Subcutaneous adipose tissue (tissue), 4 donors: ENCODE data around the gene TCAF1. TPM values are rescaled to one million over a fixed set of nuclear protein-coding genes. Genes with fewer than 3 reads are reported as not detected.

Experiments used
- total RNA-seq, 4 donors: library from RNA; depleted of rRNA; stranded (reverse); fragments of >200 nt; gene quantifications; one replicate each; pipeline ENCODE4 v1.1.0, GENCODE V29; 2016
- TF ChIP-seq, protein P1 (sequence below): fragments of 450-650 bp; IDR thresholded peaks from one replicate; pipeline ENCODE4 v1.5.1; 2016; ENCODE audit warnings: low read depth, mild to moderate bottlenecking, control low read depth, antibody characterized with exemption, moderate library complexity

TCAF1 gene
- total RNA-seq, 4 donors from 2014 or later: 30.0 to 59.5 (median 39.5) TPM

DNA sequence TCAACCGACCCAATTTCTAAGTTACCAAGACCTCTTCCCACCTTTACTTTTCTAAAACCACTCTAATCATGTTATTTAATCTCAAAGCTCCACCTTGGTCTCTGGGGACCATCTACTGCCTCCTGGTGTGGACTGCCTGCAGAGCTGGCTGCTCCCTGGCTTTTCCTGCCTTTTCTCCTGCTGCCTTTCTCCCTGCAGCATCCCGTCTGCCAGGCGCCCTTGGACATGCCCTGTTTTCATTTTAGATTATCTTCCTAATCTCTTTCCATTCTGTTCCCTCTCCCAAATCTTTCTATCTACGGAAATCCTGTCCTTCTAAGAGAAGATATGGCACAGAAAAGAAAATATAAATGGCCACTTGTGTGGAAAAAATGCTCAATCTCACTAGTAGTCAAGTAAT lies 23.1 kb downstream of the TCAF1 start:
- TF ChIP-seq, protein P1, sequence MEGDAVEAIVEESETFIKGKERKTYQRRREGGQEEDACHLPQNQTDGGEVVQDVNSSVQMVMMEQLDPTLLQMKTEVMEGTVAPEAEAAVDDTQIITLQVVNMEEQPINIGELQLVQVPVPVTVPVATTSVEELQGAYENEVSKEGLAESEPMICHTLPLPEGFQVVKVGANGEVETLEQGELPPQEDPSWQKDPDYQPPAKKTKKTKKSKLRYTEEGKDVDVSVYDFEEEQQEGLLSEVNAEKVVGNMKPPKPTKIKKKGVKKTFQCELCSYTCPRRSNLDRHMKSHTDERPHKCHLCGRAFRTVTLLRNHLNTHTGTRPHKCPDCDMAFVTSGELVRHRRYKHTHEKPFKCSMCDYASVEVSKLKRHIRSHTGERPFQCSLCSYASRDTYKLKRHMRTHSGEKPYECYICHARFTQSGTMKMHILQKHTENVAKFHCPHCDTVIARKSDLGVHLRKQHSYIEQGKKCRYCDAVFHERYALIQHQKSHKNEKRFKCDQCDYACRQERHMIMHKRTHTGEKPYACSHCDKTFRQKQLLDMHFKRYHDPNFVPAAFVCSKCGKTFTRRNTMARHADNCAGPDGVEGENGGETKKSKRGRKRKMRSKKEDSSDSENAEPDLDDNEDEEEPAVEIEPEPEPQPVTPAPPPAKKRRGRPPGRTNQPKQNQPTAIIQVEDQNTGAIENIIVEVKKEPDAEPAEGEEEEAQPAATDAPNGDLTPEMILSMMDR: no peak

DNA sequence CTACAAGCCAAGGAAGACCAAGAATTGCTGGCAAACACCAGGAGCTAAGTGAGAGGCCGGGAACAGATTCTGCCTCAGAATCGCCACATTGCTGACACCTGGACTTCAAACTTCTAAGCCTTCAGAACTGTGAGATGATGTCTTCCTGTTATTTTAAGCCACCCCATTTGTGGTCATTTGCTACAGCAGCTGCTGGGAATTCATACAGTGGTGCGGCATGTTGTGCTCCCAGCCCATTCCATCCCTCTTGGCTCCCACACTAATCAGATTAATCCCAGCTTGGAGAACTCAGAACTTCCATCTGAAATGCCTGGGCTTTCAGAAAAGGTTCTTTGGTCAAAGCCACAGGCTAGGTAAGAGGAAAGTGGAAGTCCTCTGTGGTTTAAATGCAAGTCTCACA lies 24.9 kb downstream of the TCAF1 start:
- TF ChIP-seq, protein P1: no peak

DNA sequence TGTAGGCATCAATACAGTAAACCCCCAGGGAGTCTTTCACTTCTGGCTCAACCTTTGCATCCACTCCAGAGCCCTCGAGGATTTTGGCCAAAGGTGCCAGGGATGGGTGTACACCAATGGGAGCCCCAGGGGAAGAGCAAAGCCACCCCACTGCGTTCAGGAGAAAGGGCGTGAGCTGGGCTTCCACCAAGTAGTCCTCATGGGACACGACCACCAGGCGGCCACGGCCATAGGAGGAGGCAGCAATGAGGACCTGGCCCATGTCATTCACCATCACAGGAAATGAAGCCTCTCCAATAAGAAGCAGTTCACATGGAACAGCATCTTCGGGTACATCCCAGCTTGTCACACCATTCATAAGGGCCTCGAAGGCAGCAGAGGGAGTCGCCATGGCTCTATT lies 25.8 kb downstream of the TCAF1 start:
- TF ChIP-seq, protein P1: no peak

DNA sequence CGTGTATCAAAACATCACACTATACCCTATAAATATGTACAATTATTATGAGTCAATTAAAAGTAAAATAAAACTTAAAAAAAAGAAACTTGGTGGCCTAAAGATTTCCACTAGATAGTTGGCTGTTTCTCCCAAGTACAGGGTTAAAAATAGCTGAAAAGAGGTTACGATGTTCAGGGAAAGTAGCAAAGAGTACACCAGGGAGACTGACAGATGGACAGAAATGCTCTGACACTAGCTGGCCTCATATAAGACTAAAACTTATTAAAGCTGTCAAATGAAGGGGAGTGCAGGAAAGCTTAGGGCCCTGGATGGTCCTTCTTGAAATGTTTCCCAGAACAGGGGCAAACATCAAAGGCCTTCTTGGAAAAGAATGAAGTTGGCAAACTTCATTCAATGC lies 51.3 kb downstream of the TCAF1 start:
- TF ChIP-seq, protein P1: no peak

DNA sequence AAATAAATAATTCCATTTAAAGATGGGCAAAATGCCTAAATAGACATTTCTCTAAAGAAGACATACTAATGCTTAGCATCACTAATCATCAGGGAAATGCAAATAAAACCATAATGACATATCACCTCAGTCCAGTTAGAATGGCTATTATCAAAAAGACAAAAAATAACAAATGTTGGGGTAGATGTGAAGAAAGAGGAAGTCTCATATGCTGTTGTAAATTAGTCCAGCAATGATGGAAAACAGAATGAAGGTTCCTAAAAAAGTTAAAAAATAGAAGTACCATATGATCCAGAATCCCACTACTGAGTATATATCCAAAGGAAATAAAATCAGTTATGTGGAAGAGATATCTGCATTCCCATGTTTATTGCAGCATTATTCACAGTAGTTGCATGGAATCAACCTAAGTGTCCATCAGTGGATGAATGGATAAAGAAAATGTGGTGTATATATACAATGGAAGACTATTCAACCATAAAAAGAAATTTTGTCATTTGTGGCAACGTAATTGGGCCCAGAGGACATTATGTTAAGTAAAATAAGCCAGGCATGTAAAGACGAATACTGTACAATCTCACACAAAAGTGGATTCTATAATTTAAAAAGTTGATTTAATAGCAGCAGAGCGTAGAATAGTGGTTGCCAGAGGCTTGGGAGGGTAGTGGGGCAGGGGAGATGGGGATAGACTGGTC lies 52.0 kb downstream of the TCAF1 start:
- TF ChIP-seq, protein P1: no peak

DNA sequence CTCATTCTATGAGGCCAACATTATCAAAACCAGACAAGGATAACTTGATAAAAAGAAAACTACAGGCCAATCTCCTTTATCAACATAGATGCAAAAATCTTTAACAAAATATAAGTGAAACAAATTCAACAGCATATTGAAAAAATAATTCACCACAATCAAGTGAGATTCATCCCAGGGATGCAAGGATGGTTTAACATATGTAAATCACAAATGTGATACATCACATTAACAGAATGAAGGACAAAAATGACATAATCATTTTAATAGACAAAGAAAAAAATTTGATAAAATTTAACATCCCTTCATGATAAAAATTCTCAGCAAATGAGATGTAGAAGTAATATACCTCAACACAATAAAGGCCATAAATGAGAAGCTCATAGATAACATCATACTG lies 53.8 kb downstream of the TCAF1 start:
- TF ChIP-seq, protein P1: no peak

DNA sequence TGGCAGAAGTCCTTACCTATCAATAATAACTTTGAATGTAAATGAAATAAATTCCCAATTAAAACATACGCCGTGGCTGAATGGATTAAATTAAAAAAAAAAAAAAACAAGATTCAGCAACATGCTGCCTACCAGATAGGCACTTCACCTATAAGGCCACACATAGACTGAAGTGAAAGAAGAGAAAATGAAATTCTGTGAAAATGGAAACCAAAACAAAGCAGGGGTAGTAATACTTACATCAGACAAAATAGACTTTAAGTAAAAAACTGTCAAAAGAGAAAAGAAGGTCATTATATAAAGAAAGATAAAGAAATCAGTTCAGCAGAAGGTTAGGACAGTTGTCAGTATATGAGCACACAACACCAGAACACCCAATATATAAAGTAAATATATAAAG lies 55.3 kb downstream of the TCAF1 start:
- TF ChIP-seq, protein P1: no peak

Other genes with a start within 250 kb of the TCAF1 start
- gene CTAGE6, start 144.5 kb downstream of the TCAF1 start, total RNA-seq: 1 to 10 TPM in 3 of 4 donors, not detected in 1; 1.0 to 2.0 (median 1.5) TPM
- gene OR2F2, start 33.1 kb upstream of the TCAF1 start, total RNA-seq: not detected
- gene OR2F1, start 52.7 kb upstream of the TCAF1 start, total RNA-seq: not detected
- not detected for gene OR6B1, start 98.1 kb upstream of the TCAF1 start, total RNA-seq
- not detected for gene OR2A5, start 146.8 kb upstream of the TCAF1 start, total RNA-seq
- not detected for gene OR2A25, start 167.6 kb upstream of the TCAF1 start, total RNA-seq
- gene OR2A12, start 184.1 kb upstream of the TCAF1 start, total RNA-seq: not detected
- gene OR2A2, start 207.4 kb upstream of the TCAF1 start, total RNA-seq: not detected
- gene OR2A14, start 221.0 kb upstream of the TCAF1 start, total RNA-seq: not detected